Skeletal muscle satellite cell (primary cell): ENCODE data around the gene UGT1A9.

Experiments
- H3K27me3 ChIP-seq: 2 replicates; pipeline ENCODE4 v1.7.0; 2013; ENCODE audit warnings: low read length; ENCODE audit not compliant: control insufficient read depth, insufficient read depth
- H3K36me3 ChIP-seq: 2 replicates; pipeline ENCODE4 v1.7.0; 2013; ENCODE audit warnings: mild to moderate bottlenecking, control low read depth, low read length; ENCODE audit not compliant: insufficient read depth
- H3K4me1 ChIP-seq: 2 replicates; pipeline ENCODE4 v1.7.0; 2013; ENCODE audit warnings: low read length; ENCODE audit not compliant: control insufficient read depth, insufficient read depth
- H3K4me2 ChIP-seq: 2 replicates; pipeline ENCODE4 v1.7.0; 2013; ENCODE audit warnings: mild to moderate bottlenecking, low read length
- H3K4me3 ChIP-seq: 2 replicates; pipeline ENCODE4 v1.7.0; 2013; ENCODE audit warnings: low read length
- H3K9ac ChIP-seq: 2 replicates; pipeline ENCODE4 v1.7.0; 2013; ENCODE audit warnings: mild to moderate bottlenecking, low read depth, low read length, moderate library complexity
- H3K9me3 ChIP-seq: replicated peaks from 2 replicates; pipeline ENCODE4 v1.7.0; 2013; ENCODE audit warnings: mild to moderate bottlenecking, control low read depth, low read length

The UGT1A9 gene

GRCh38 chr2:233681521-233682099 lies 9.9 kb downstream of the UGT1A9 start, which contains the start of gene UGT1A7:
UGT1A7 (plus strand) TSS chr2:233681901; CDS start chr2:233681938, 37 bp downstream.
- Histone ChIP-seq H3K9ac (no peak within 1 kb of the TSS), H3K9me3 (no peaks in the 10 kb centered on the region), H3K36me3 (no peaks in the 10 kb centered on the region), H3K4me3 (no peak within 1 kb of the TSS), H3K27me3 (peaks cover 4% of the 10 kb centered on the region), H3K4me1 (no peaks in the 10 kb centered on the region), H3K4me2 (no peak within 1 kb of the TSS)

- Histone ChIP-seq H3K9me3 (no peaks in the 10 kb centered on the region), H3K4me1 (no peaks in the 10 kb centered on the region), H3K4me2 (no peak overlapping the region), H3K36me3 (no peaks in the 10 kb centered on the region), H3K9ac (no peak overlapping the region), H3K4me3 (no peak overlapping the region), H3K27me3 (peaks cover 4% of the 10 kb centered on the region)
These were observed 12.9 kb downstream of the UGT1A9 start for GRCh38 chr2:233684640-233685039.

- no peaks in the 10 kb centered on the region for H3K4me1 ChIP-seq
These were observed 15.2 kb downstream of the UGT1A9 start for GRCh38 chr2:233686928-233687327.

DNA sequence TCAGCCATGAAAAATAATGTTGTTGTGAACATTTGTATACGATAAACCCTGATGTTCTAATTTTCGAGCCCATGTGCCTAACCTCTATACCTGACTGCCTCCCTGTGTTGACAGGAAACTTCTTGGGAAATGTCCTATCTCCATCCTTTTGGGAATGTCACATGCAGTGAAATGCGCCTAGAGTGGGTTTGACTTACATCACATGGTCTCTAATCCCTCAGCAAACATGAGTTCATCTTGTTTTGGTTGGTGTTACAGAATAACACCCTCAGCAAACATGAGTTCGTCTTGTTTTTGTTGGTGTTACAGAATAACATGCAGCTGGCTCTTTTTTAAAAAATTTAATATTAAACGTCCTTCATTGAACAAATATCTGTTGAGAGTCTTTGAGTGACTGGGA lies 16.6 kb downstream of the UGT1A9 start:
- Histone ChIP-seq H3K4me3 (no peak overlapping the region), H3K36me3 (no peaks in the 10 kb centered on the region), H3K27me3 (no peaks in the 10 kb centered on the region), H3K4me2 (no peak overlapping the region), H3K9ac (no peak overlapping the region), H3K9me3 (no peaks in the 10 kb centered on the region), H3K4me1 (no peaks in the 10 kb centered on the region)

More at GRCh38 chr2:233686928-233687327, 15.2 kb downstream of the UGT1A9 start:
- Histone ChIP-seq H3K27me3 (peaks cover 4% of the 10 kb centered on the region), H3K4me3 (no peak overlapping the region), H3K9ac (no peak overlapping the region), H3K9me3 (no peaks in the 10 kb centered on the region), H3K36me3 (no peaks in the 10 kb centered on the region), H3K4me2 (no peak overlapping the region)

GRCh38 chr2:233689031-233689430 lies 17.3 kb downstream of the UGT1A9 start:
- Histone ChIP-seq H3K9ac (no peak overlapping the region), H3K4me2 (no peak overlapping the region)

DNA sequence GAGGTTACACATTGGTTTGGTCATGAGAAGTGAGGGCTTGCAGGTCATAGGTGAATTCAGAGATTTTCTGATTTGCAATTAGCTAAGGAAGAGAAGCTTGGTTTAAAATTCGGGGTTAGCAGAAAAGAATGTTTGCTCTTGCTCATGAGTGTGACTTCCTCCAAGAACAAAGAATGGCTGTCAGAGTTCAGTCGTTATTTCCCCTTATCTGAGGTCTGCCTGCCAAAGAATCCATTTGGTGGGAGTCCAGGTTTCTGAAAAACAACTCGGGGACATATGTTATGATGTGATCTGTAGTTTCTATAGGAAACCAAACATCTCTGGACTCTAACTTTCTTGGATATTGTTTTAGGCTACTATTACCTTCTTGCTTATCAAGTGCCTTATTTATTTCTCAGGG lies 17.8 kb downstream of the UGT1A9 start:
- H3K4me2 ChIP-seq = no peak overlapping the region
- H3K9ac ChIP-seq = no peak overlapping the region
- no peaks in the 10 kb centered on the region for H3K9me3 ChIP-seq
- no peaks in the 10 kb centered on the region for H3K36me3 ChIP-seq
- no peak overlapping the region for H3K4me3 ChIP-seq
- H3K4me1 ChIP-seq = no peaks in the 10 kb centered on the region
- no peaks in the 10 kb centered on the region for H3K27me3 ChIP-seq

More at GRCh38 chr2:233689031-233689430, 17.3 kb downstream of the UGT1A9 start:
- Histone ChIP-seq H3K4me3 (no peak overlapping the region), H3K9me3 (no peaks in the 10 kb centered on the region), H3K36me3 (no peaks in the 10 kb centered on the region), H3K4me1 (no peaks in the 10 kb centered on the region), H3K27me3 (no peaks in the 10 kb centered on the region)

- H3K9me3 ChIP-seq = no peaks in the 10 kb centered on the region
- no peak overlapping the region for H3K9ac ChIP-seq
- H3K36me3 ChIP-seq = no peaks in the 10 kb centered on the region
- no peaks in the 10 kb centered on the region for H3K4me1 ChIP-seq
- no peaks in the 10 kb centered on the region for H3K27me3 ChIP-seq
- H3K4me3 ChIP-seq = no peak overlapping the region
- H3K4me2 ChIP-seq = no peak overlapping the region
These were observed 18.7 kb downstream of the UGT1A9 start for GRCh38 chr2:233690444-233690843.

DNA sequence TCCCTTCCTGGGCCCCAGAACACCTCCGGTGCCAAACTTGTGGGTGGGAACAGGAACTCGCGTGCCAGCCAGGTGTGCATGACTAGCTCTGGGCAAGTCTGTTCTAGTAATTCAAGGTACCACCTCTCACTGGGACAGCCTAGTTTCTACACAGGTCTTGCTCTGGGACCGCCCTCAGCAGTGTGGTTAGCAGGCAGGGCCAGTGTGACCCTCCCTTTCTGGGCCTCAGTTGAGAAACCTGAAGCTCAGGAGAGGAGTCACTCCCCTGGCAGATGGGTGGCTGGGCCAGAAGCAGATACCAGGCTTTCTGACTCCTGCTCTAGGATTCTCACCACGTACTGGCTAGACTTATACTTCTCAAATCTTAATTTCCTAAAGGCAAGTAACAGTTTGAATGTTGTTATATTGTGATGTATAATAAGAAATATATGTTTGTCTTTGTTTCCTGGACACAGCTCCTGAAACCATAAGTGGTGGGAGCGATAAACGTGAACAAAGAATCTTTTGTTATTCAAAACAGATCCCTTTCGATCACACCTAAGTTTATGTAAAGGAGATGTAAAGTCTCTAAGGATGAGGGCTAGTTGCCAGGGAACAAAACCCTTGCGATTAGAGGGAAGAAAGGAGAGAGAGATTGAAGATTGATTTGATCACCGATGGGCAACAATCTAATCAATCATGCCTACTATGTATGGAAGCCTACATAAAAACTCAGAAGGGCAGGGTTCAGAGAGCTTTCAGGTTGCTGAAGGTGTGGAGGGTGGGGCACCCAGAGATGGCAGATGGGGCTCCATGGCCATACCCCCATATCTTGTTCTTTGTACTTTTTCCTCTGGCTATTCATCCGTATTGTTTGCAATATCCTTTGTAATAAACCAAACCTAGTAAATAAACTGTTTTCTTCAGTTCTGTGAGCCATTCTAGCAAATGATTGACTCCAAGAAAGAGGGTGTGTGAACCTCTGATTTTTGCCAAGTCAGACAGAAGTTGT lies 20.0 kb downstream of the UGT1A9 start:
- Histone ChIP-seq H3K4me3 (no peak overlapping the region), H3K36me3 (no peaks in the 10 kb centered on the region), H3K9me3 (no peaks in the 10 kb centered on the region), H3K4me2 (no peak overlapping the region), H3K27me3 (no peaks in the 10 kb centered on the region), H3K4me1 (no peaks in the 10 kb centered on the region), H3K9ac (no peak overlapping the region)

DNA sequence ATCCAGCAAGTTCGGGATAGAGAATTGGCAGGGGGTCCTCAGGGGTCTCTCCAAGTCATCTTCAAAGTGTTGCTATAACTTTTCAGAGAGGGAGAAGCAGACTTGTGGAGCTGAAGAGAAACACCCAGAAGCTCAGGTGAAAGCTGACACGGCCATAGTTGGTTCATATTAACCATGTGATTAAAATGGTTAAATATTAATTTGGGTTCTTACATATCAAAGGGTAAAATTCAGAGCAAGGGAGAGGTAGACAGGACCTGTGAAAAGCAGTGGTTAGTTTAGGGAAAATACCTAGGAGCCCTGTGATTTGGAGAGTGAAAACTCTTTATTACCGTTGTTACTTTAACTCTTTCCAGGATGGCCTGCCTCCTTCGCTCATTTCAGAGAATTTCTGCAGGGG lies 20.9 kb downstream of the UGT1A9 start, which contains the start of gene UGT1A6:
Gene UGT1A6, plus strand, starts transcription at position 243 of the 400 bp plus-strand sequence. Its CDS starts 115 bp downstream, at position 358.
- H3K36me3 ChIP-seq = no peaks in the 10 kb centered on the region
- H3K4me2 ChIP-seq = no peak within 1 kb of the TSS
- H3K4me1 ChIP-seq = no peaks in the 10 kb centered on the region
- no peaks in the 10 kb centered on the region for H3K27me3 ChIP-seq
- no peak within 1 kb of the TSS for H3K9ac ChIP-seq
- no peaks in the 10 kb centered on the region for H3K9me3 ChIP-seq
- no peak within 1 kb of the TSS for H3K4me3 ChIP-seq

DNA sequence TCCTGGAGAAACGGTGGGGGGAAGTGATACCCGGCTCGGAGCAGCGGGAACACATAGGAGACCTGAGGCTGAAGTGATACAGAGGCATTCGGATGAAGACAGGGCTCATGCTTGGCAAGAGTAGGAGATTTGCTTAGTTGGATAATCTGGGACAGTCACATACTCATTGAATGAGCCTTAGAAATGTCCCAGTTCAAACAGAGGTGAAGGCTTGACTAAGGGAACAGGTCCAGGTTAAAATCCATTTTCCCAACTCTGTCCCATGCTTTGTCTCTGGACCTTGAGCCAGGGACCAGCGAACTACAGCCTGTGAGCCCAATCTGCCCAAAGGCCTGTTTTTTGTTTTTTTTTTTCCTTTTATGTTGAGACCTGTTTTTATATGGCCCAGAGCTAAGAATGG lies 22.3 kb downstream of the UGT1A9 start:
- H3K9me3 ChIP-seq = no peaks in the 10 kb centered on the region

GRCh38 chr2:233698740-233699139 lies 27.0 kb downstream of the UGT1A9 start:
- H3K9ac ChIP-seq = no peak overlapping the region
- no peak overlapping the region for H3K4me2 ChIP-seq
- no peaks in the 10 kb centered on the region for H3K27me3 ChIP-seq
- H3K4me3 ChIP-seq = no peak overlapping the region
- H3K9me3 ChIP-seq = no peaks in the 10 kb centered on the region
- no peaks in the 10 kb centered on the region for H3K36me3 ChIP-seq
- peaks cover 3% of the 10 kb centered on the region for H3K4me1 ChIP-seq

More for the DNA sequence above, 22.3 kb downstream of the UGT1A9 start:
- Histone ChIP-seq H3K4me3 (no peak overlapping the region), H3K4me2 (no peak overlapping the region), H3K27me3 (no peaks in the 10 kb centered on the region), H3K4me1 (no peaks in the 10 kb centered on the region), H3K9ac (no peak overlapping the region), H3K36me3 (no peaks in the 10 kb centered on the region)
